ENCODE data around the gene HIVEP3.
A peak's percentile ranks its signal among the peaks of the same experiment; 100 is the strongest.

Gene HIVEP3

DNA sequence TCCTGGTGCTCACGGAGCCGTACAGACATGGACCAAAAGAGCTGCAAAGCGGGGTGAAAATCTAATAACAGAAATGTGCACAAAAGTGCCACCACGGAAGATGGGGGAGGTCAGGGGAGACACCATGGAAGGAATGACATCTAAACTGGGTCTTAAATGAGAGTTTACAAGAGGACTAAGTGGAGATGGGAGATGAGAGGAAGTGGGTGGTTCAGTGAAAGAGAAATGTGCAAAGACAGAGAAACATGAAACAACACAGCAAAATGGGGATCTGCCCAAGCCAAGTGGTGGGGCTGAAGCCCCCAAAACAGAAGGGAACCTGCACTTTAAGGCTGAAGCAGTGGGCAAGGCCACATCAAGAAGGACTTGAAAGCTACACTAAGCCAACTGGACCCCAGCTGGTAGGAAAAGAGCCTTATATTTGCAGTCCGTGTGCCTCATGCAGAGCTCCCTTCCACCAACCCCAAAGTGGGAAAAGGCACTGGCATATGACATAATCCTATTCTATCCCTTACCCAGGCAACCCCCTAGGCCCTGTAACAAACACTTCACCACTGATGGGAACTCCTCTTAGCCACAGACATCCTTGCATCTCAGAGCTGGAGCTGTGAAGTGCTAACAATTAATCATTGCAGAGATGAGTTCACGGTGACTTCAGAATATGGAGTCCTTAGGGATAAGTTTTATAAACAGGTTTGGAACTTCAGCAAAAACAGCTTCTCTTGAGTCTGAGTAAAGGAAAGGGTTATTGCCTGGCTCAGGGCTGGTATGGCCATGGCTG lies 235.7 kb downstream of the HIVEP3 start:
- DNase-seq (ENCODE audit: low read depth): no peak

DNA sequence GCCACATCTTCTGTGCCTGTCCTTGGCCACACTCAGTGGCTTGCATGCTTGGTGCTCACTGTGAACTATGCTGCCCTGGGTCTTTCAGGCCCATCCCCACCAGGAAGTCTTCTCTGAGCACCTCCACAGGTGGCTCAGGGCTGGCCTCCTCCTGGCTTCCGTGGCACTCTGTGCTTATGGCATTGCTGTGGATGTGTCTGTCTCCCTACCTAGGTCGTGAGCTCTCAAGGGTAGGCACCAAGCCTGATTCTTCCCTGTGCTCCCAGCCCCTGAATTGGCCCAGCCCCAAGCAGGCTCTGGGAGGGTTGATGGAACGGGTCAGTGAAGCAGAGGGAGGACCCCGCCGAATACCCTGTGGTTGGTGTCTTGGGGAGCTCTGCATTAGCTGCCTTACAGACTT lies 236.6 kb downstream of the HIVEP3 start:
- no peak for DNase-seq (ENCODE audit: low read depth)

DNA sequence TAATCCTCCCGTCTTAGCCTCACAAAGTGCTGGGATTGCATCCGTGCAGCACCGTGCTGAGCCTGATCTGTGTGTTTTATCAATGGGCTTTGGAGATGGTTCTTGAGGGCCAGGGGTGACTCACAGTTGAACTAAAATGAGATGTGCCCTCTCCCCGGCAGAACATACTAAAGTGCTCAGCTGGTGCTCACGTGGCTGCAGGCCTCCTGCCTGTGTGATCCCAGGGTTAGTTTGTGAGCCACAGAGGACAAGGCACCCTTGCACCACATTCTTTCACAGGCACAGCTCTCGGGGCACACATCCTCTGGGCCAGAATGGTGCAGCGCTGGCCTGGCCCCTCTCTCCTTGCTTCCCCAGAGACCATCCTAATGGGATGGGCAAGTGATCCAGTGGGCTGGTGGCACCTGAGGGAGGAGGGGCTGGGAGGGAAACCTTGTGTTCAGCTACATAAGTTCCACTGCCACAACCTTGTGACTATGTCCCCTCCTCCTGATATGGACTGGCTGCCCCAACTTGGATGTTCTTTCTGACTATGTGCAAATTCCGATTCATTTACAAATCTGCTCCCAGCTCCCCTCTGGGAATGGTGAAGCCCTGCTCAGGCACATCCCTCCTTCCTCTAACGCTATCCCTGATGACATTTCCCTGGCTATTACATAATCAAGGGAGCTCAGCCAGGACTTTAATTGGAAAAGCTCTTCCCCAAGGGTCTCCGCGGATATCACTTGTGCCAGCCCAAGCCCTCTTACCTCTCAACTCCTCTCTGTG lies 237.2 kb downstream of the HIVEP3 start:
- DNase-seq (ENCODE audit: low read depth): no peak

DNA sequence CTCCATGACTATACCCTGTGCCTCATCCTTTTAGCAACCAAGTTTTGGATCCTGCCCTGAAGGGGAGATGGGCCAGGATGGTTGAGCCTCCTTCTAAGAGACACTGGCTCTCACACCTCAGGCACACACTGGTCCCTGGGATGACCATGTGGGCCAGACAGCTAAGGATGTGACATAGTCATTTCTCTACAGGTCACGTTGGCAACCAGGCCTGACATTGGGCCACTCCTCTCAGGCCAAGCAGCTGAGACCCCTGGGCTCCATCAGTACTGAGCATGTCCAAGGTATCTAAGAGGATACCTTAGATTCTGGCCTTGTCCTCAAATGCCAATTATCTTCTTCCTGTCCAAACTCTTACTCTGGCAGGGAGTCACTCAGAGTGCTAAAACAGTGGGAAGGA lies 238.7 kb downstream of the HIVEP3 start:
- no peak for DNase-seq (ENCODE audit: low read depth)

DNA sequence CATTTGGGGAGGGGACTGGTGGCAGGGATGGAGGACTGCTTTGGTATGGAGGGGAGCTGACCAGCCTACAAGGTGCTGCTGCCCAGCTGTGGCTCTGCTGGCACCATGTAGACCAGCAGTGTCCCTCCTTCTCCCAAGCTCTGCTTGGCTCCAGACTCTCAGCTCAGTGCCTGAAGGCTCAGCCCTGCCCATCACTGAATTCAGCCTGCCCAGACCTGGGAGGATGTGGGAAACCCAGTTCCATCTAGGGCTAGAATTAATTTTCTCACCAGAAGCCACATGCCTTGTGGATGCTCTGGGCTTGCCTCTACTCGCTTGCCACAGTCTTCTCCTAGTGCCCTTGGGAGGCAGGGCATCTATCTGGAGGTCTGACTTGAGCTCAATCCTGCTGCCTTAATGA lies 239.2 kb downstream of the HIVEP3 start:
- DNase-seq (ENCODE audit: low read depth): no peak

DNA sequence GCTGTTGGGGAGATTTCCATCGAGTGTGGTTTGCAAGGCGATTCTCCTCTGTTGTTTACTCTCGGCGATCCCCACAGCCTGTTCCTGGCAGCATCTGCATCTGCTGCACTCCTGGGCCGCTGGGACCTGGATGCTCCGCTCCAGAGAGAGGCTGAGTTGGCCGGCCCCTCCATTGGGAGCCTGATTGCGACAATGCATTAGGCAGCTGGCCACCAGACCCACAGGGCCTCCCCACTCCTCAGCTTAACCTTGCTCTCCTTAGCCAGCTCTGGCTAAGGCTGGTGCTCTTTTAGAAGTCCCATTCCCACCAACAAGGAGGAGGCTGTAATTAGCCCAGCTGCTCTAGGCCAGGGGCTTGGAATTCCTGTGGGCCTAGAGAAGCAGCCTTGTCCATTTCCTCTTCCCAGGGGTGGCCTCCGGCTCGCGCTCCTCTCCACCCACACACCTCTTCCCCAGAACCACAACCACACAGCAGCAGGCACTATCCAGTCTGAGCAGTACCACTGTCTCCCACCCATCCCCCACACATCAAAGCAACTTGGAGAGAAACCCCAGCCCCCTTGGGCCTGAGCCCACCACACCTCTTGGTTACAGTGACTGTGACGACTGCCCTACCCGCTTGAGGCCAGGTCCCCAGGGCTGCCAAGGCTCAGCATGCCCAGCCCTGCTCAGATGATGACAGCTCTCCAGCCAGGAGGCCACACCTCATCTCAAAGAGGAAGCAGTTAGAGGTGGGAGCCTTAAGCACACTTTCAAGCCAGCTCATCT lies 240.4 kb downstream of the HIVEP3 start:
- DNase-seq (ENCODE audit: low read depth): no peak

DNA sequence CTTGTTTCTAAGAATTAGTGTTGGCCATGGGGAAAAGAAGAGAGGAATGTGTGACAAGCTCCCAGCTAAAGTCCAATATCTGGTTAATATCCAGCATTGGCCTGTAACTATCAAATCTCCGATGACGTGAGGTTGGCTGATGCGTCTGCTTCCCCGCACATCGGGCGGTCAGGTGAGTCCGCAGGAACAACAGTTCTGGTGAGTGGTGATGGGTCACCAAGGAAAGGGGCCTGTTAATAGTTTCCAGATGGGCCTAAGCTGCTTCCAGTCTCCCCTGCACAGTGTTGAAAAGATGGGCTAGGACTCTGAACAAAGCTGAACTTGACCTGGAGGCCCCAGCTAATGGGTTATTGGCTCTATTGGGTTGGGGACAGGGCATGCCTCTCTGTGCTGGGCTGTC lies 241.1 kb downstream of the HIVEP3 start:
- no peak for DNase-seq (ENCODE audit: low read depth)

DNA sequence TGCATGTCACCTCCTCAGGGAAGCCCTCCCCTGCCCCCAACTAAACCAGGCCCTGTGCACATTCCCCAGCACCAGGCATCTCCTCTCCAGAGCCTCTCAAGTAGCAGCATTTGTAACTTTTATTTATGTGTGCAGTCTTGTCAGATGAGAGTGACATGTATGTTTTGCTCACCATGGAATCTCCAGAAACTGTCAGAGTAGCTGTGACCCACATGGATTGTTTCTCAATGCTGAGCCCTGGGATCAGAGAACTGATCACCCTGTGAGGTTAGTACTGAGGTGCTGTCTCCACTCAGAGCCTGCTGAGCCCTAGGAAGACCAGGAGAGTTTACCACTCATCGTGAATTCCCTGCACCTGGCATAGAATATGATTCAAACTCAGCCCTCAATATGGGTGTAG lies 243.3 kb downstream of the HIVEP3 start:
- no peak for DNase-seq (ENCODE audit: low read depth)

DNA sequence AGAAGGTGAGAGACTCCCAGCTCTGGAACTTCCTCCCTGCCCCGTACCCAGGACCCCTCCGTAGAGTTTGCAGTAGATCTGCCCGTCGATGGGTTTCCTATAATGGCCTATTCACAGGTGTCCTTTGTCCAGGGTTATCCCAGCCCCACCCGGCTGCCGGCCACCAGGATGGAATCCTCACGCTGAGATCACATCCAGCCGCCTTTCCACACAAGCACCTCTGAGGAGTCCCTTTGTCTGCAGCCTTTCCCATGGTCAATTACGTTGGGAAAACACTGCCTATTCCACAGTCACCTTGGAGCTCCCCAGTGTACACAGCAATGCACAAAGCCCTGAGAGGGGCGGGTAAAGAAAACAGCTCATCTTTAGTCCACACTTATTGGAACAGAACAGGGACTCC lies 244.2 kb downstream of the HIVEP3 start:
- no peak for DNase-seq (ENCODE audit: low read depth)

DNA sequence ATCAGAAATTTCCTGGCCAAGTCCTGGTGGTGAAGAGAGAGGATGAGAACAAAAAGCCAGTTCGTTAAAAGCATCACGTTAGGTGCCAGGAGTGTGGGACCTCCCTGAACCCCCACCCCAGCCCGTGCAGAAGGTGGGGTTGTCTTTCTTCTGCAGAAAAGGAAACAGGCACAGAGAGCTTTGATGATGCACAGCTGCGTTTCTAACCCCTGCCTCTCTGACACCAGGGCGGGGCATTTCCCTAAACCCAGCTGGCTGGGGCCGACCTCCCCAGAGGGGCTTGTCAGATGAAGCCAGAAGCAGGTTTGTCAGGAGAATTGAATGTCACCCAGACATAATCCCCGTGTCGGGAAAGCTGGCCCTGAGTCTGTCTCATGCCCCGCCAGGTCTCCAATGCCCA lies 244.9 kb downstream of the HIVEP3 start:
- DNase-seq (ENCODE audit: low read depth): peak; percentile 49

DNA sequence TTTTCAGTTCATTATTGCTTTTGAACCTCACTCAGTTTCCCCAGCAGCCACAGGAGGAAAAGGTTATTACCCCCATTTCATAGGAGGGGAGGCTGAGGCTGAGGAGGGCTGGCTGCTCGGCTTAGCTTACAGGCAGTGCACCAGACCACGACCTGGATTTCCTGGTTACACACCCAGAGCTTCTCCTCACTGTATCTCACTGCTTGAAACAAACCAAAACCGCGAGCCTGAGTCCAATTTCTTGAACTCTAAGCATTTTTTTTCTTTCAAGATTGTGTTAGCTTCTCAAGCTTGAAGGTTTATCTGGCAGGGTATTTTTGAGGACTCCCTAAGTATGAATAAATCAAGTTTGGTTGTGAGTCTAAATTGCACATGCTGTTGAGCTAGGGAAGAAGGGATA lies 245.3 kb downstream of the HIVEP3 start:
- no peak for DNase-seq (ENCODE audit: low read depth)

DNA sequence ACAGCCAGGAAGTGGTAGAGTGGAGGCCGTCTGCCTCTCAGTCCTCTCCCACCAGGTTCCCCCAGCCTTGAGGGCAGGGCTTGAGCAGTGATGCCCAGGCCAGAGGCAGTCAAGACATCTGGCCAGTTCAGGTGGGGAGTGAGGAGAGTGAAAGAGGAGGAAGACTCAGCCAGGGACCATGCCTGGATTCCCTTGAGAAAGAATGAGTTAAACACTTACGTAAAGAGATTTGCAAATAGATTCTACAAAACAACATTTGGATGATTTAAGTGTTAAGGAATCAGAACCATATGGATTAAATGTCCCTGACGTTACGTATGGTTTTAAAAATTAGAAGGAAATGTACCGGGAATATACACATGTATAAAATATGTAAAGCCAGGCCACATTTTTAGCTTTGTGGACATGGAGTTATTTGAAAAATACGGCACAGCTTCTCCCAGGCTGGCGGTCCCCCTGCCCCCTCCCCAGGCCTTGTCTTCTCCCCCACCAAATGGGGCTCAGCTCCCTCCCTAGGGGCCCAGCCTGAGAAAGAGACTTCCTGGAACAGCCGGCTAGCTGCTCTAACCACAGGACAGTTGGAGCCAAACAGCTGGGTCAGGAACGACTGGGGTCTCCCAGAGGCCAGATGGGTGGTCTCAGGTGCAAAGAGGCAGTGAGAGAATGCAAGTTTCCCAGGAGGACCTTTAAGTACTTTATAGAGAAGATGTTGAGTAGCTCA lies 245.9 kb downstream of the HIVEP3 start:
- no peak for DNase-seq (ENCODE audit: low read depth)

DNA sequence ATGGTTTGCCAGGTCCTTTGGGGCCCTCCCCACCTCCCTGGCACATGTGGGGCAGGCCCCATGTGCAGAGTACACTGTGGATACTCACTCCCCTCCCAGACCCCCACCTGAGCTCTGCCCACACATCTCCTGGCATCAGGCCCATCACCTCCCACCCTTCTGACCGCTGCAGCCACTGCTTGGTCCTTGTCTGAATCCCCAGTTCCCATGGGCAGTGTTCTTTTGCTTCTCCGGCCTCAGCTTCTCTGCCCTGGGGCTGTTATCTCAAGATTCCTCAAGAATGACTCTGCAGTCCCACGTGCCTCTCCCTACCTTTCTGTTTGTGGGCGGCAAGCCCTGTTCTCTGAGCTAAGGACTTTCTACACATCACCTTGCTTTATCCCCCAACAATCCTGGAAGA lies 246.5 kb downstream of the HIVEP3 start:
- no peak for DNase-seq (ENCODE audit: low read depth)

DNA sequence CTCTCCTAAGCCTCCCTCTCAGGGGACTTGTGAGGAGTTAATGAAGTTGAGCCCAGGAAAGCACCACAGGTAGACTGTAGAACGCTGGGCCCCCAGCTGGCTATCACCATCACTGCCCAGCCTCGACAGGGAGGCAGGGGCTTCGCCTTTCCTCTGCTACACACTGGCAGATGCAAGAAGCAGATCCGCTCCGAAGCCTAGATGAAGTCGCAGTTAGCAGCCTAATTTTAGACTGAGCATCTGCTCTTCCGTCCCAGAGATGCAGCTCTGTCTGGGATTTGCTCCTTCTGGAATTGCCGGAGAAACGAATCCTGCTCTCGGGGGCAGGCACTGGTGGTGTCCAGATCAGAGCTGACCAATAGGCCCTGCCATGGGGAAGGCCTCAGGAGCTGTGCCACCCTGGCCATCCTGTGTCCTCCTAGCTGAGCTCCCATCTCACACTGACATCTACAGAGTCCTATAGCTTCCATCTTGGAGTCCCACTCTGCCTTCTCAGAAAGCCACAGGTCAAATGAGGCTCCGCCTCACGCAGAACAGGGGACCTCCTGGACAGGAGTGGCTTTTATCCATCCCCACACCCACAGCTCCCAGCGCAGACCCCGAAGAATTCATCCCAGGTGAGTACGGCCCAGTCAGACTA lies 247.5 kb downstream of the HIVEP3 start:
- no peak for DNase-seq (ENCODE audit: low read depth)

DNA sequence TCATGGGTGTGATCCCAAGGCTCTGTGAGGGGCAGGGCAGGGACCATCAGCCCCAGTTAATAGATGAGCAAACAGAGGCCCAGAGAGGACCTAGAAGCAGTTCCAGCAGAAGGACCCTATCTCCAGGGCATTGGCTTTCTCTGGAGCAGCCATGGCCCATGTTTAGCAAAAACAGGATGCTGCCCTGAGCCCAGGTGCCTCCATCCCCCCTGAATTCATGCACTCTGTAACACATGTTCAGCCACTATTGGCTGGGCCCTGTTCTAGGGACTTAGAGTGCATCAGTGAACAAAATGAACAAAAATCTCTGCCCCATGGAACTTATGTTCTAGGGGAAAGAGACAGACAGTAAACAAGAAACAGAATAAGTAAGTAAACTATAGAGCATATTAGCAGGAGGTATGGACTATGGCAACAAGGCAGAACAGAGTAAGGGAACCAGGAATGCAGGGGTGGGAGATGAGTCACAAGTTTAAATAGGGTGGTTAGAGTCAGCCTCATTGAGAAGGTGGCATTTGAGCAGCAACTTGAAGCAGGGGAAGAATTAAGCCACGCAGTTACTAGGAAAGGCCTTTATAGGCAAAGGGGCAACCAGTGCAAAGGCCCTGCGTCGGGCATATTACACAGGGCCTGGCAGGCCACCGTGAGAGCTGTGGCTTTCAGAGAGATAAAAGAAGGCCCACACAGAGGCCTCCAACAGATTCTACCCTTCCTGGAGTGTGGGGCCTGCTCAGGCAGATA lies 248.3 kb downstream of the HIVEP3 start:
- peak; percentile 23 for DNase-seq (ENCODE audit: low read depth)

DNA sequence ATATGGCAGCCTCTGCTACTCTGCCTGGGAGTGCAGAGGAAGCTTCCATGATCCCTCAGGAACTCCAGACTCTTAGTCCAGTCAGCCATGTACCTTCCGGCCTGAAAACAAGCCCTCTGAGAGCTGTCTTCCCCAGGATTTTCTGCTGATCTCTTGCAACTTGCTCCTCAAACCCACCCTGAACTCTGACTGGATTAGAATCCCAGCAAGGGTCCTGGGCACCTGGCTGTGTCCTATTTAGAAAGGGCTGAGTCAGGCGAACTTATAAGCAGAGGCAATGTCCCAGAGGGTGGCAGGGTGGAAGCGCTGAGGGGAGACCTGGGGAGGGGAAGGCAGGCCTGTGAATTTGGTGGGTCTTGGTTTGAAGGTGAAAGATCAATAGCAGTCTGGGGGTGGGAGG lies 249.8 kb downstream of the HIVEP3 start:
- DNase-seq (ENCODE audit: low read depth): no peak

DNA sequence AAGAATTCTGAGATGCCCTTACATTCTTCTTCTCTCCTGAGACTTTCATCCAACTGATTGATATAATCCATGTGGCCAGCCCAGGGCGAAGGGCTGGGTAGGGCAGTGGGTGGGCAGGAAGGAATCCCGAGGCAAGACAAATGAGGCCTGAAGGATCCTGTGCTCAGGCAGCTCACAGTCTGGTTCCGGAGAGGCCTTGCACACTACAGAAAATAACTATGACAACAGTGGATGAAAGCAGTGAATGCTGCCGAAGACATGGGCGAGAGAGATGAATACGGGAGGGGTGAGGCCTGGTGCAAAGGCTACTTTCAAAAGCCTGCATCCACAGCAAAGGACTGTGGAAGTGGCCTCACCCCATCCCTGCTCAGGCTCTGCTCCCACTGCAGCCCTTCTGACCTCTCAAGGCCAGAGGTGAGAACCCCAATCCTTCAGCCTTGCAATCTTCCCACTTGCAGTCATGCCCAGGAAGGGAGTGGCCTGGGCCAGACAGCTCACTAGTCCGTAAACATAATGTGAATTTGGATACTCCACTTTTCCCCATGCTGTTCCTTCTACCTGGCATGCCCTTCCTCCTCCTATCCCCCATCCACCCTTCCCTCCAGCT lies 250.6 kb downstream of the HIVEP3 start:
- DNase-seq (ENCODE audit: low read depth): no peak

DNA sequence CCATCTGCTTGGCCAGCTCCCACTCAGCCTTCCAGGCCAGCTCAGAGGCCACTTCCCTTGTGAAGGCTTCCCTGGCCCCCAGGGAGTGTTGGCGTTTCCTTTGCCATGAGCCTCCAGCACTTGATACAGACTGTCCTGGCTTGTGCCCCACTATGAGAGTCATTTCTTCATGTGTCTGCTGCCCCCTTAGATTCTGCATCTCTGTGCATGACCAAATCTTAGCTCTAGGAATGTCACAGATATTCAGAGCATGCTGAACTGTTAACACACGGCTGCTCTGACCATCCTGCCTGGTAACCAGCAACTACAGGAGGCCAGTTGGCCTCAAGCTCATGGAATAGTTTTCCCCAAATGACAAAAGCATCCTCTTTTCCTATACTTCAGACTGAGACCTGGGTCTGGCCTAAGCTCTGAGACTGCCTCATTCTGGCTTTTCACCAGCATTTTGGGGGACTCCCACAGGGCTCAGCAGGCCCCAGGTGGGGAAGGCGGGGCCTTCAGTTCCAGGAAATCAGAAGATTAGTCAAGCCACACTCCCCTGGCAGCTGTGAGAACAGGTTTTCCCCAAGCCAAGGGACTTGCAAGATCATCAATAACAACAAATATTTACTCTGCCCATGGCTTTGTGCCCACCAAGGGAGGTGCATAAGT lies 251.6 kb downstream of the HIVEP3 start:
- DNase-seq (ENCODE audit: low read depth): peak; percentile 70

DNA sequence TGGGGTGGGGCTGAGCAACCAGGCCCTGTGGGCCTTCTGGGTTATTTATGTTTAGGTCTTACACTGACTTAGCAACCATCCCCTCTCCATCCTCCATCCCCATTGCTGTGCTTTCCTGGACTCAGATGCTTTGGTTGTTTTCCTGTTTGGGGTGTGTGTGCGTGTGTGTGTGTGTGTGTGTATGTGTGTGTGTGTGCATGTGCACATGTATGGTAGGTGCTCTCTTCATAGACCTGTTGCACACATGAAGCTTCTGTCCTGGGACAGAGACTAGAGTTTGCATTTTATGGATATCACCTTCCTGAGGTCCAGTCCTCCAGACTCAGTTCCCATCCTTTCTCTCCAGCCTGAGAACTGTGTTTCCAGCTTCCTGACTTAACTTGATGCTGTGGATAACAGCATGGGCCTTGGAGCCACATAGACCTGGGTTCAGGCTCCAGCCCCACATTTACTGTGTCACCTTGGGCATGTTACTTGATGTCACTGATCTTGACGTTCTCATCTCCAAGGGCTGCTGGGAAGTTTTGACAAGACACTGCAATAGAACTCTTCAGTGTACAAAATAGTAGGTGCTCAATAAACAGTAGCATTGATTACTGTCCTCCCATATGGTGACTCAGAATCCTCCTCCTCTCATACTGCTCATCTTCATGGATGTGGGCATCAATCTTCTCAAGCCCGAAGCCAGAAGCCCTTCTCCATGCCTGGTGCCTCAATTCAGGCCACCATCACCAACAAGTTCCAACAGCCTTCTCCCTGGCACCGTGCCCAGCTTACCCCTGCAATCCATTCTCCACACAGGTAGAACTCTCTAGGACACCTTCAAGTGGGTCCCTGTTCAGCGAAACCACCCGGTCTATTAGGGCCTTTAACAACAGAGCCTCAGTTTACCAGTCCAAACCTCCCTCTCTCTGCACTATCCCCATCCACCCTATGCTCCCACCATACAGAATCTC lies 252.5 kb downstream of the HIVEP3 start:
- DNase-seq (ENCODE audit: low read depth): no peak
